ENCODE data around the gene ELP4. TPM values are rescaled to one million over a fixed set of nuclear protein-coding genes. Genes with fewer than 3 reads are reported as not detected.

Gene ELP4
- total and polyA plus RNA-seq, 9 of the 15 experiments (the other 6 are each of a cell fraction or from before 2014, with no cell fraction given) = 24.1 to 60.3 (median 38.7) TPM

- TF ChIP-seq TSHZ1 (CRISPR knock-in tag; IDR thresholded peaks at IDR 0.05) = no peak
- no peak for TF ChIP-seq ZNF780A (CRISPR knock-in tag; IDR thresholded peaks at IDR 0.05)
- no peak for TF ChIP-seq SMARCE1 (IDR thresholded peaks at IDR 0.05)
- TF ChIP-seq GTF2A2 (tag; IDR thresholded peaks at IDR 0.05) = no peak
- TF ChIP-seq HMGN3 (IDR thresholded peaks at IDR 0.05; ENCODE audit: borderline replicate concordance, extremely low read depth, insufficient read length, low read depth, low read length) = peak; percentile 37
- no peak for TF ChIP-seq HIVEP1 (CRISPR knock-in tag; IDR thresholded peaks at IDR 0.05)
- no peak for TF ChIP-seq MLX (CRISPR knock-in tag; conservative IDR thresholded peaks at IDR 0.05)
- no peak for TF ChIP-seq MLLT1 (IDR thresholded peaks at IDR 0.05)
- TF ChIP-seq ZBTB43 (CRISPR knock-in tag; IDR thresholded peaks at IDR 0.05) = 0 out of 2 replicates have a peak, but pooled peaks have one; percentile 53
- TF ChIP-seq DLX4 (CRISPR knock-in tag; IDR thresholded peaks at IDR 0.05) = no peak
- TF ChIP-seq ZNF512 (tag; IDR thresholded peaks at IDR 0.05) = peak; percentile 59
- no peak for TF ChIP-seq ZBTB12 (CRISPR knock-in tag; IDR thresholded peaks at IDR 0.05)
- no peak for TF ChIP-seq MYC (IDR thresholded peaks at IDR 0.05; ENCODE audit: low read depth, low read length)
- TF ChIP-seq MYC (CRISPR knock-in tag; IDR thresholded peaks at IDR 0.05; ENCODE audit: borderline replicate concordance, low read depth) = no peak
Observed at GRCh38 chr11:31809857-31810778, 300.6 kb downstream of the ELP4 start (continued).

Measured in K562 (cell line).